Tibial nerve (tissue), 3 donors: ENCODE data around the gene NOS1.

Source experiments
- POLR2A ChIP-seq, 2 donors: fragments of 450-650 bp; IDR thresholded peaks; one replicate each; pipeline ENCODE4 v1.6.1; 2017; ENCODE audit warnings: antibody characterized with exemption in 2 of 2, mild to moderate bottlenecking in 2 of 2, moderate library complexity in 2 of 2
- TF ChIP-seq, protein P1 (sequence below), 5 experiments: fragments of 200-600 bp in 3 of 5; fragments of 450-650 bp in 2 of 5; sonication (generic) in 3 of 5; IDR thresholded peaks; one replicate each; pipeline ENCODE4 v1.5.1; 2016 to 2019; ENCODE audit warnings: antibody characterized with exemption in 5 of 5, mild to moderate bottlenecking in 3 of 5, moderate library complexity in 2 of 5

DNA sequence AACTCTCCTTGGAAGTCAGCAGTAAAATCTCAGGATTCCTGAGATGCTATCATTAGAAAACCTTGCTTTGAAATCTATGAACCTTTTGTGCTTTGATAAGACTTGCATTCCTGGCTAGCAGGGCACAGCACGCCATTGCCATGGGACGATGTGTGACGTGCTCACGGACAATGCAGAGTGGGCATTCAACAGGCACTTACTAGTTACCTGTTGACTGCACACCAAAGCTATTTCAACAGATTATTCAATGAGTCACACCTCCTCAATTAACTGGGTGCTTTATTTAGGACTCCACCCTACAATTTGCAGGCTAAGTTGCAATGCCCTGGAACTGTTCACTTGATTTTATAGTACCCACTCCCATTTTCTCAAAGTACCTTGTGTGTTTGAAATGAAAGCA lies 11.3 kb downstream of the NOS1 start:
- TF ChIP-seq, protein P1, sequence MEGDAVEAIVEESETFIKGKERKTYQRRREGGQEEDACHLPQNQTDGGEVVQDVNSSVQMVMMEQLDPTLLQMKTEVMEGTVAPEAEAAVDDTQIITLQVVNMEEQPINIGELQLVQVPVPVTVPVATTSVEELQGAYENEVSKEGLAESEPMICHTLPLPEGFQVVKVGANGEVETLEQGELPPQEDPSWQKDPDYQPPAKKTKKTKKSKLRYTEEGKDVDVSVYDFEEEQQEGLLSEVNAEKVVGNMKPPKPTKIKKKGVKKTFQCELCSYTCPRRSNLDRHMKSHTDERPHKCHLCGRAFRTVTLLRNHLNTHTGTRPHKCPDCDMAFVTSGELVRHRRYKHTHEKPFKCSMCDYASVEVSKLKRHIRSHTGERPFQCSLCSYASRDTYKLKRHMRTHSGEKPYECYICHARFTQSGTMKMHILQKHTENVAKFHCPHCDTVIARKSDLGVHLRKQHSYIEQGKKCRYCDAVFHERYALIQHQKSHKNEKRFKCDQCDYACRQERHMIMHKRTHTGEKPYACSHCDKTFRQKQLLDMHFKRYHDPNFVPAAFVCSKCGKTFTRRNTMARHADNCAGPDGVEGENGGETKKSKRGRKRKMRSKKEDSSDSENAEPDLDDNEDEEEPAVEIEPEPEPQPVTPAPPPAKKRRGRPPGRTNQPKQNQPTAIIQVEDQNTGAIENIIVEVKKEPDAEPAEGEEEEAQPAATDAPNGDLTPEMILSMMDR (IDR thresholded peaks at IDR 0.05): no peak
- no peak for TF ChIP-seq POLR2A (IDR thresholded peaks at IDR 0.05)
